Measurements from ENCODE around the gene PAQR4.
"Not testable (repeated sequence)": the region's sequence is repeated elsewhere in the genome, so short reads cannot be mapped to it uniquely, and the experiment has no call there.

The PAQR4 gene

GRCh38 chr16:2968738-2969544 lies at the start of gene PAQR4:
TSS of gene PAQR4 (plus strand) at chr16:2969348. CDS start at chr16:2969675, 327 bp downstream.
- DNase-seq = peak; percentile 66 to 92

- DNase-seq = peak in 1 of 2 experiments; percentile 36
These were observed 49.5 kb upstream of the PAQR4 start for GRCh38 chr16:2919511-2920255.

- no peak for DNase-seq
These were observed 45.7 kb upstream of the PAQR4 start for GRCh38 chr16:2923481-2923880.

- no peak for DNase-seq
These were observed 44.0 kb upstream of the PAQR4 start for GRCh38 chr16:2924901-2925755.

GRCh38 chr16:2925951-2926649 lies 43.0 kb upstream of the PAQR4 start:
- DNase-seq = no peak

GRCh38 chr16:2926650-2926999 lies 42.5 kb upstream of the PAQR4 start:
- DNase-seq = no peak

GRCh38 chr16:2927010-2927646 lies 42.0 kb upstream of the PAQR4 start:
- DNase-seq = peak; percentile 67 to 86

GRCh38 chr16:2928151-2928550 lies 41.0 kb upstream of the PAQR4 start:
- DNase-seq = not testable (repeated sequence)

- DNase-seq = no peak
These were observed 40.4 kb upstream of the PAQR4 start for GRCh38 chr16:2928796-2929195.

- DNase-seq = no peak
These were observed 39.5 kb upstream of the PAQR4 start for GRCh38 chr16:2929693-2930092.

- DNase-seq = no peak
These were observed 38.9 kb upstream of the PAQR4 start for GRCh38 chr16:2930236-2930635.

GRCh38 chr16:2931231-2931914 lies 37.8 kb upstream of the PAQR4 start:
- not testable (repeated sequence) for DNase-seq

- no peak for DNase-seq
These were observed 36.0 kb upstream of the PAQR4 start for GRCh38 chr16:2933136-2933535.

GRCh38 chr16:2933701-2934100 lies 35.4 kb upstream of the PAQR4 start:
- DNase-seq = no peak

GRCh38 chr16:2934450-2934849 lies 34.7 kb upstream of the PAQR4 start:
- DNase-seq = no peak

GRCh38 chr16:2936436-2937011 lies 32.6 kb upstream of the PAQR4 start:
- DNase-seq = no peak

- no peak for DNase-seq
These were observed 32.0 kb upstream of the PAQR4 start for GRCh38 chr16:2937170-2937569.

- no peak for DNase-seq
These were observed 30.9 kb upstream of the PAQR4 start for GRCh38 chr16:2938206-2938605.

- DNase-seq = no peak
These were observed 29.2 kb upstream of the PAQR4 start for GRCh38 chr16:2939968-2940367.

- DNase-seq = no peak
These were observed 27.1 kb upstream of the PAQR4 start for GRCh38 chr16:2942045-2942444.

GRCh38 chr16:2943716-2944115 lies 25.4 kb upstream of the PAQR4 start:
- not testable (repeated sequence) for DNase-seq

All from NCI-H526 (cell line).